GM23338 (cell line): ENCODE results near the gene GRHL3. TPM values are rescaled to one million over a fixed set of nuclear protein-coding genes. Genes with fewer than 3 reads are reported as not detected.

ENCODE experiments used
- ATAC-seq: fragments of 200-7000 bp; cut with Tn5 transposase; 3 replicates; pipeline ENCODE4 v1.9.1; 2020
- DNase-seq: peaks from one replicate; pipeline ENCODE4 v3.0.0-alpha.2; 2015; ENCODE audit warnings: low spot score
- H2AFZ ChIP-seq: fragments of 200-600 bp; sonication (generic); 2 replicates; pipeline ENCODE4 v1.8.0; 2016; ENCODE audit warnings: antibody characterized with exemption, mild to moderate bottlenecking, moderate library complexity
- H3F3A ChIP-seq: fragments of 200-600 bp; sonication (generic); replicated peaks from 2 replicates; pipeline ENCODE4 v1.8.0; 2017; ENCODE audit warnings: antibody characterized with exemption, mixed run types, low read depth
- H3K27ac ChIP-seq: fragments of 200-600 bp; sonication (generic); 2 replicates; pipeline ENCODE4 v1.6.1; 2016; ENCODE audit warnings: low read depth
- H3K27me3 ChIP-seq: fragments of 200-600 bp; sonication (generic); 2 replicates; pipeline ENCODE4 v1.8.0; 2016; ENCODE audit warnings: mild to moderate bottlenecking, mixed run types, moderate library complexity; ENCODE audit not compliant: insufficient read depth
- H3K36me3 ChIP-seq: fragments of 200-600 bp; sonication (generic); 2 replicates; pipeline ENCODE4 v1.8.0; 2016; ENCODE audit warnings: mild to moderate bottlenecking; ENCODE audit not compliant: insufficient read depth
- H3K4me1 ChIP-seq: fragments of 200-600 bp; sonication (generic); 2 replicates; pipeline ENCODE4 v1.8.0; 2016; ENCODE audit warnings: mild to moderate bottlenecking, moderate library complexity; ENCODE audit not compliant: insufficient read depth
- H3K4me2 ChIP-seq: fragments of 200-600 bp; sonication (generic); 2 replicates; pipeline ENCODE4 v1.7.1; 2017; ENCODE audit warnings: mixed run types
- H3K4me3 ChIP-seq: fragments of 200-600 bp; sonication (generic); 2 replicates; pipeline ENCODE4 v1.6.1; 2016; ENCODE audit warnings: mixed run types
- H3K79me2 ChIP-seq: fragments of 200-600 bp; sonication (generic); replicated peaks from 2 replicates; pipeline ENCODE4 v1.8.0; 2017; ENCODE audit warnings: mild to moderate bottlenecking; ENCODE audit not compliant: insufficient read depth
- H3K9me2 ChIP-seq: fragments of 200-600 bp; sonication (generic); 2 replicates; pipeline ENCODE4 v1.8.0; 2017; ENCODE audit not compliant: insufficient read depth
- H4K20me1 ChIP-seq: fragments of 200-600 bp; sonication (generic); replicated peaks from 2 replicates; pipeline ENCODE4 v1.8.0; 2017; ENCODE audit warnings: mild to moderate bottlenecking; ENCODE audit not compliant: insufficient read depth
- H3K27ac Mint-ChIP-seq: 2 replicates; pipeline ENCODE4 v1.8.0; 2020; ENCODE audit warnings: inconsistent platforms, mild to moderate bottlenecking, moderate library complexity, mixed read lengths
- H3K27me3 Mint-ChIP-seq: 3 replicates; pipeline ENCODE4 v1.8.0; 2022; ENCODE audit warnings: low read depth, mild to moderate bottlenecking, moderate library complexity, mixed read lengths, inconsistent platforms; ENCODE audit not compliant: insufficient read depth, poor library complexity
- H3K36me3 Mint-ChIP-seq: 3 replicates; pipeline ENCODE4 v1.8.0; 2021; ENCODE audit warnings: low read depth, mild to moderate bottlenecking, inconsistent platforms, moderate library complexity, mixed read lengths
- H3K4me1 Mint-ChIP-seq: 3 replicates; pipeline ENCODE4 v1.8.0; 2020; ENCODE audit warnings: mild to moderate bottlenecking, inconsistent platforms, mixed read lengths
- H3K4me3 Mint-ChIP-seq: 3 replicates; pipeline ENCODE4 v1.8.0; 2021; ENCODE audit warnings: moderate library complexity, mild to moderate bottlenecking, inconsistent platforms, mixed read lengths
- H3K9me3 Mint-ChIP-seq: 3 replicates; pipeline ENCODE4 v1.8.0; 2020; ENCODE audit warnings: moderate library complexity, mild to moderate bottlenecking, inconsistent platforms, mixed read lengths
- CREB1 ChIP-seq: fragments of 250-450 bp; sonication (Bioruptor Pico); IDR thresholded peaks from 2 replicates; pipeline ENCODE4 v1.5.0; 2020; ENCODE audit warnings: low read depth, mild to moderate bottlenecking, moderate library complexity
- EZH2 ChIP-seq: fragments of 200-600 bp; sonication (generic); IDR thresholded peaks from one replicate; pipeline ENCODE4 v1.8.0; 2017; ENCODE audit warnings: antibody characterized with exemption, mild to moderate bottlenecking, low read depth; ENCODE audit not compliant: unreplicated experiment
- EZH2phosphoT487 ChIP-seq: fragments of 200-600 bp; sonication (generic); IDR thresholded peaks from one replicate; pipeline ENCODE4 v1.8.1; 2018; ENCODE audit warnings: antibody characterized with exemption; ENCODE audit not compliant: unreplicated experiment
- JUNB ChIP-seq: IDR thresholded peaks from one replicate; pipeline ENCODE4 v1.6.1; 2016; ENCODE audit warnings: antibody characterized with exemption; ENCODE audit not compliant: unreplicated experiment
- NANOG ChIP-seq: IDR thresholded peaks from 2 replicates; pipeline ENCODE4 v1.6.1; 2016; ENCODE audit warnings: antibody characterized with exemption, borderline replicate concordance
- ZNF114 ChIP-seq: fragments of 250-450 bp; sonication (Bioruptor Pico); IDR thresholded peaks from 2 replicates; pipeline ENCODE4 v1.5.0; 2020; ENCODE audit warnings: mild to moderate bottlenecking, moderate library complexity
- ZNF331 ChIP-seq: fragments of 250-450 bp; sonication (Bioruptor Pico); IDR thresholded peaks from 2 replicates; pipeline ENCODE4 v1.5.0; 2020; ENCODE audit warnings: low read depth, mild to moderate bottlenecking, moderate library complexity
- polyA plus RNA-seq: library from polyadenylated mRNA; unstranded; fragments of >200 nt; fragmentation: Nextera tagmentation; extraction: Ambion mirVana; gene quantifications from 2 replicates; pipeline ENCODE4 v1.2.1, GENCODE V29; 2016
- total RNA-seq: library from RNA; depleted of rRNA; stranded (reverse); fragments of >200 nt; shearing (Covaris generic); gene quantifications from 2 replicates; pipeline ENCODE4 v1.2.3, GENCODE V29; 2014
- TF ChIP-seq, protein P1 (sequence below): fragments of 250-450 bp; sonication (Bioruptor Pico); IDR thresholded peaks from 2 replicates; pipeline ENCODE4 v1.5.0; 2020; ENCODE audit warnings: mild to moderate bottlenecking, moderate library complexity
- TF ChIP-seq, protein P2 (sequence below): IDR thresholded peaks from 2 replicates; pipeline ENCODE4 v1.6.1; 2016; ENCODE audit warnings: antibody characterized with exemption

The GRHL3 gene
- total and polyA plus RNA-seq, 2 experiments from 2014 or later = 0.78 to 1.1 TPM

DNA sequence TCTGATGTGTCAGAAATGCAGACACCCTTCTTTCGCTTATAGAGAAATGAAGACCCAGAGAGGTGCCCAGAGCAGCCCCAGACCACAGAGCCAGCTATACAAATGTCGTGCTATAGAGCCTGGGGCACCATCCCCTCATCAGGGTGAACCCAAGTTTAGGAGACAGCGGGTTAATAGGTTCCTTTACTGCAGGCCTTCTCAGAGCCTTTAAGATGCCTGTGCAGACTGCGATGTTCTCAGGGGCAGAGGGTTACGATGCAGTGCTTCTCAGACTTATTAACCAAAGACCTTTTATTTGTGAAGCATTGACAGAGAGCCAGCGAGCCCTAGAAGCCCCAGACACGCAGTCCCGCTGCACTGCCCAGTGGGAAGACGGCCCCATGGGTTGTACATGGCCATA, 47.5 kb downstream of the GRHL3 start (continued):
- TF ChIP-seq, protein P1, sequence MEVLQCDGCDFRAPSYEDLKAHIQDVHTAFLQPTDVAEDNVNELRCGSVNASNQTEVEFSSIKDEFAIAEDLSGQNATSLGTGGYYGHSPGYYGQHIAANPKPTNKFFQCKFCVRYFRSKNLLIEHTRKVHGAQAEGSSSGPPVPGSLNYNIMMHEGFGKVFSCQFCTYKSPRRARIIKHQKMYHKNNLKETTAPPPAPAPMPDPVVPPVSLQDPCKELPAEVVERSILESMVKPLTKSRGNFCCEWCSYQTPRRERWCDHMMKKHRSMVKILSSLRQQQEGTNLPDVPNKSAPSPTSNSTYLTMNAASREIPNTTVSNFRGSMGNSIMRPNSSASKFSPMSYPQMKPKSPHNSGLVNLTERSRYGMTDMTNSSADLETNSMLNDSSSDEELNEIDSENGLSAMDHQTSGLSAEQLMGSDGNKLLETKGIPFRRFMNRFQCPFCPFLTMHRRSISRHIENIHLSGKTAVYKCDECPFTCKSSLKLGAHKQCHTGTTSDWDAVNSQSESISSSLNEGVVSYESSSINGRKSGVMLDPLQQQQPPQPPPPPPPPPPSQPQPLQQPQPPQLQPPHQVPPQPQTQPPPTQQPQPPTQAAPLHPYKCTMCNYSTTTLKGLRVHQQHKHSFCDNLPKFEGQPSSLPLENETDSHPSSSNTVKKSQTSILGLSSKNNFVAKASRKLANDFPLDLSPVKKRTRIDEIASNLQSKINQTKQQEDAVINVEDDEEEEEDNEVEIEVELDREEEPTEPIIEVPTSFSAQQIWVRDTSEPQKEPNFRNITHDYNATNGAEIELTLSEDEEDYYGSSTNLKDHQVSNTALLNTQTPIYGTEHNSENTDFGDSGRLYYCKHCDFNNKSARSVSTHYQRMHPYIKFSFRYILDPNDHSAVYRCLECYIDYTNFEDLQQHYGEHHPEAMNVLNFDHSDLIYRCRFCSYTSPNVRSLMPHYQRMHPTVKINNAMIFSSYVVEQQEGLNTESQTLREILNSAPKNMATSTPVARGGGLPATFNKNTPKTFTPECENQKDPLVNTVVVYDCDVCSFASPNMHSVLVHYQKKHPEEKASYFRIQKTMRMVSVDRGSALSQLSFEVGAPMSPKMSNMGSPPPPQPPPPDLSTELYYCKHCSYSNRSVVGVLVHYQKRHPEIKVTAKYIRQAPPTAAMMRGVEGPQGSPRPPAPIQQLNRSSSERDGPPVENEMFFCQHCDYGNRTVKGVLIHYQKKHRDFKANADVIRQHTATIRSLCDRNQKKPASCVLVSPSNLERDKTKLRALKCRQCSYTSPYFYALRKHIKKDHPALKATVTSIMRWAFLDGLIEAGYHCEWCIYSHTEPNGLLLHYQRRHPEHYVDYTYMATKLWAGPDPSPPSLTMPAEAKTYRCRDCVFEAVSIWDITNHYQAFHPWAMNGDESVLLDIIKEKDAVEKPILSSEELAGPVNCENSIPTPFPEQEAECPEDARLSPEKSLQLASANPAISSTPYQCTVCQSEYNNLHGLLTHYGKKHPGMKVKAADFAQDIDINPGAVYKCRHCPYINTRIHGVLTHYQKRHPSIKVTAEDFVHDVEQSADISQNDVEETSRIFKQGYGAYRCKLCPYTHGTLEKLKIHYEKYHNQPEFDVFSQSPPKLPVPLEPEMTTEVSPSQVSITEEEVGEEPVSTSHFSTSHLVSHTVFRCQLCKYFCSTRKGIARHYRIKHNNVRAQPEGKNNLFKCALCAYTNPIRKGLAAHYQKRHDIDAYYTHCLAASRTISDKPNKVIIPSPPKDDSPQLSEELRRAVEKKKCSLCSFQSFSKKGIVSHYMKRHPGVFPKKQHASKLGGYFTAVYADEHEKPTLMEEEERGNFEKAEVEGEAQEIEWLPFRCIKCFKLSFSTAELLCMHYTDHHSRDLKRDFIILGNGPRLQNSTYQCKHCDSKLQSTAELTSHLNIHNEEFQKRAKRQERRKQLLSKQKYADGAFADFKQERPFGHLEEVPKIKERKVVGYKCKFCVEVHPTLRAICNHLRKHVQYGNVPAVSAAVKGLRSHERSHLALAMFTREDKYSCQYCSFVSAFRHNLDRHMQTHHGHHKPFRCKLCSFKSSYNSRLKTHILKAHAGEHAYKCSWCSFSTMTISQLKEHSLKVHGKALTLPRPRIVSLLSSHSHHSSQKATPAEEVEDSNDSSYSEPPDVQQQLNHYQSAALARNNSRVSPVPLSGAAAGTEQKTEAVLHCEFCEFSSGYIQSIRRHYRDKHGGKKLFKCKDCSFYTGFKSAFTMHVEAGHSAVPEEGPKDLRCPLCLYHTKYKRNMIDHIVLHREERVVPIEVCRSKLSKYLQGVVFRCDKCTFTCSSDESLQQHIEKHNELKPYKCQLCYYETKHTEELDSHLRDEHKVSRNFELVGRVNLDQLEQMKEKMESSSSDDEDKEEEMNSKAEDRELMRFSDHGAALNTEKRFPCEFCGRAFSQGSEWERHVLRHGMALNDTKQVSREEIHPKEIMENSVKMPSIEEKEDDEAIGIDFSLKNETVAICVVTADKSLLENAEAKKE = no peak
- TF ChIP-seq, protein P2, sequence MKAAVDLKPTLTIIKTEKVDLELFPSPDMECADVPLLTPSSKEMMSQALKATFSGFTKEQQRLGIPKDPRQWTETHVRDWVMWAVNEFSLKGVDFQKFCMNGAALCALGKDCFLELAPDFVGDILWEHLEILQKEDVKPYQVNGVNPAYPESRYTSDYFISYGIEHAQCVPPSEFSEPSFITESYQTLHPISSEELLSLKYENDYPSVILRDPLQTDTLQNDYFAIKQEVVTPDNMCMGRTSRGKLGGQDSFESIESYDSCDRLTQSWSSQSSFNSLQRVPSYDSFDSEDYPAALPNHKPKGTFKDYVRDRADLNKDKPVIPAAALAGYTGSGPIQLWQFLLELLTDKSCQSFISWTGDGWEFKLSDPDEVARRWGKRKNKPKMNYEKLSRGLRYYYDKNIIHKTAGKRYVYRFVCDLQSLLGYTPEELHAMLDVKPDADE = no peak
- TF ChIP-seq ZNF331 (CRISPR knock-in tag) (no peak), ZNF114 (CRISPR knock-in tag) (no peak), JUNB (no peak), CREB1 (CRISPR knock-in tag) (no peak)

DNA sequence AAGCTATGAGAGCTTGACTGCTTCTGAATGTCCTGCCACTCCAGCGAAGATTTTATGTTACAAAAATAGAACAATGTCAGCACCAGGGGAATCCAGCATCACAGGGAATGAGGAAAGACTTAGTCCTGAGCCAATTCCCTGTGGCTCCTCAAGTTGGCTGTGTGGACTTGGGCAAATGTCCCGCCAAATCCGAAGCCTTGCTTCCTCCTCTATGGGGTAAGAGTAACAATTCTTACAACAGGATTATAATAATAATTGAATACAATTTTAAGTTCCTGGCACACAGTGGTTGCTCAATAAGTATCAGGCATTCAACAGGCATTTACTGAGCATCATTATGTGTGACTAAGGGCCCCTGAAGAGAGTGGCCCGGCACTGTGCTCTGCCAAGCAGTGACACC, 50.0 kb downstream of the GRHL3 start:
- no peak overlapping the region; the same call in 1 of the 2 replicates for H3K27ac Mint-ChIP-seq
- no peaks in the 10 kb centered on the region for H3K4me1 ChIP-seq
- H3F3A ChIP-seq = no peaks in the 10 kb centered on the region
- H3K79me2 ChIP-seq = no peaks in the 10 kb centered on the region
- peaks cover 8% of the 10 kb centered on the region; the same call in 1 of the 3 replicates for H3K4me1 Mint-ChIP-seq
- no peak for ATAC-seq
- no peak overlapping the region for H2AFZ ChIP-seq
- no peaks in the 10 kb centered on the region for H3K27me3 ChIP-seq
- H3K4me2 ChIP-seq = no peak overlapping the region
- no peak overlapping the region for H3K4me3 ChIP-seq
- no peaks in the 10 kb centered on the region for H3K36me3 Mint-ChIP-seq
- H3K9me2 ChIP-seq = no peaks in the 10 kb centered on the region
- DNase-seq = no peak
- H3K4me3 Mint-ChIP-seq = no peak overlapping the region
- no peaks in the 10 kb centered on the region for H3K9me3 Mint-ChIP-seq
- H3K36me3 ChIP-seq = no peaks in the 10 kb centered on the region
- no peaks in the 10 kb centered on the region for H4K20me1 ChIP-seq
- peaks cover 2% of the 10 kb centered on the region for H3K27me3 Mint-ChIP-seq
- no peak overlapping the region for H3K27ac ChIP-seq
- TF ChIP-seq EZH2 (no peak), JUNB (no peak), NANOG (no peak), EZH2phosphoT487 (no peak)
- TF ChIP-seq, protein P2 = no peak
